Fibroblast of the conjunctiva (primary cell): Measurements from ENCODE around the gene NANOS3.

Experiments
- DNase-seq: peaks from one replicate; pipeline ENCODE4 v3.0.0-alpha.2; 2010; ENCODE audit warnings: low read depth

Gene NANOS3

GRCh38 chr19:13885826-13886365 lies 9.0 kb downstream of the NANOS3 start:
- no peak for DNase-seq

GRCh38 chr19:13887018-13887436 lies 10.1 kb downstream of the NANOS3 start:
- DNase-seq = no peak

GRCh38 chr19:13887517-13887916 lies 10.6 kb downstream of the NANOS3 start:
- no peak for DNase-seq

- DNase-seq = no peak
These were observed 11.3 kb downstream of the NANOS3 start for GRCh38 chr19:13888281-13888680.

GRCh38 chr19:13890136-13890535 lies 13.2 kb downstream of the NANOS3 start:
- DNase-seq = no peak

GRCh38 chr19:13892870-13893269 lies 15.9 kb downstream of the NANOS3 start:
- DNase-seq = no peak

- no peak for DNase-seq
These were observed 17.6 kb downstream of the NANOS3 start for GRCh38 chr19:13894552-13894951.

- no peak for DNase-seq
These were observed 19.3 kb downstream of the NANOS3 start for GRCh38 chr19:13896227-13896626.

GRCh38 chr19:13899393-13899792 lies 22.5 kb downstream of the NANOS3 start:
- DNase-seq = no peak

GRCh38 chr19:13899912-13900584 lies 23.1 kb downstream of the NANOS3 start:
- no peak for DNase-seq

GRCh38 chr19:13902993-13903555 lies 26.1 kb downstream of the NANOS3 start:
- no peak for DNase-seq

GRCh38 chr19:13905634-13906520 lies 28.9 kb downstream of the NANOS3 start, which contains the start of the genes BRME1 and CC2D1A:
Gene BRME1 (minus strand): TSS chr19:13906117. CDS start chr19:13904892, 1,225 bp downstream.
Gene CC2D1A (plus strand): TSS chr19:13906201. CDS start chr19:13906442, 241 bp downstream.
- DNase-seq = peak; percentile 56

GRCh38 chr19:13906521-13906904 lies 29.6 kb downstream of the NANOS3 start:
- no peak for DNase-seq

- DNase-seq = no peak
These were observed 30.0 kb downstream of the NANOS3 start for GRCh38 chr19:13906910-13907309.

- no peak for DNase-seq
These were observed 31.7 kb downstream of the NANOS3 start for GRCh38 chr19:13908674-13909073.

GRCh38 chr19:13909430-13909829 lies 32.5 kb downstream of the NANOS3 start:
- no peak for DNase-seq

GRCh38 chr19:13913352-13913751 lies 36.4 kb downstream of the NANOS3 start:
- DNase-seq = no peak

- DNase-seq = no peak
These were observed 37.8 kb downstream of the NANOS3 start for GRCh38 chr19:13914777-13915176.

- DNase-seq = no peak
These were observed 41.0 kb downstream of the NANOS3 start for GRCh38 chr19:13917888-13918406.

GRCh38 chr19:13918726-13919411 lies 41.9 kb downstream of the NANOS3 start:
- no peak for DNase-seq

GRCh38 chr19:13920524-13920923 lies 43.6 kb downstream of the NANOS3 start:
- no peak for DNase-seq
